HUES64 (cell line): Measurements from ENCODE around the gene ZBTB16.

Experiments
- H3K27ac ChIP-seq: 2 replicates; pipeline ENCODE4 v1.7.0; 2013; ENCODE audit warnings: low read depth, low read length, inconsistent platforms
- H3K27me3 ChIP-seq: 2 replicates; pipeline ENCODE4 v1.6.1; 2013; ENCODE audit warnings: mild to moderate bottlenecking, low read length; ENCODE audit not compliant: insufficient read depth
- H3K36me3 ChIP-seq: 2 replicates; pipeline ENCODE4 v1.6.1; 2013; ENCODE audit warnings: mild to moderate bottlenecking, low read length; ENCODE audit not compliant: insufficient read depth
- H3K4me1 ChIP-seq: 2 replicates; pipeline ENCODE4 v1.6.1; 2013; ENCODE audit warnings: mild to moderate bottlenecking, low read length, moderate library complexity; ENCODE audit not compliant: insufficient read depth
- H3K4me3 ChIP-seq: 2 replicates; pipeline ENCODE4 v1.5.1; 2013; ENCODE audit warnings: mild to moderate bottlenecking, low read length, moderate library complexity
- H3K9ac ChIP-seq: 2 replicates; pipeline ENCODE4 v1.6.1; 2013; ENCODE audit warnings: mild to moderate bottlenecking, low read depth, low read length
- H3K9me3 ChIP-seq: 2 replicates; pipeline ENCODE4 v1.6.1; 2013; ENCODE audit warnings: low read depth, low read length; ENCODE audit not compliant: insufficient read depth
- WGBS: fragments of 150-250, 120-280 bp; methylation state at CpG from one replicate; pipeline ENCODE4 v1.1.7; 2013; ENCODE audit warnings: missing lambda C conversion rate; 5-methylcytosine and 5-hydroxymethylcytosine counted together

ZBTB16 gene

GRCh38 chr11:114281388-114281956 is 222.0 kb downstream of the ZBTB16 start:
- no peak overlapping the region for H3K9ac ChIP-seq
- no peaks in the 10 kb centered on the region for H3K36me3 ChIP-seq
- no peak overlapping the region for H3K4me3 ChIP-seq
- no peaks in the 10 kb centered on the region for H3K9me3 ChIP-seq
- H3K4me1 ChIP-seq: peaks cover 11% of the 10 kb centered on the region; the same call in 1 of the 2 replicates
- H3K27ac ChIP-seq: no peak overlapping the region
- WGBS: 89% methylated on average over 1 of the region's 1 CpG
- no peaks in the 10 kb centered on the region for H3K27me3 ChIP-seq

GRCh38 chr11:114282488-114282887 is 223.0 kb downstream of the ZBTB16 start:
- no peaks in the 10 kb centered on the region for H3K36me3 ChIP-seq
- H3K4me1 ChIP-seq: peaks cover 11% of the 10 kb centered on the region; the same call in 1 of the 2 replicates
- no peak overlapping the region for H3K4me3 ChIP-seq
- no peak overlapping the region for H3K9ac ChIP-seq
- H3K27ac ChIP-seq: no peak overlapping the region
- 91% methylated on average over 2 of the region's 3 CpGs for WGBS
- no peaks in the 10 kb centered on the region for H3K9me3 ChIP-seq
- H3K27me3 ChIP-seq: no peaks in the 10 kb centered on the region

GRCh38 chr11:114283422-114283821 is 223.9 kb downstream of the ZBTB16 start:
- WGBS: 95% methylated on average over 3 of the region's 3 CpGs

GRCh38 chr11:114284021-114284420 is 224.5 kb downstream of the ZBTB16 start:
- Histone ChIP-seq H3K27me3 (no peaks in the 10 kb centered on the region), H3K9me3 (no peaks in the 10 kb centered on the region), H3K9ac (no peak overlapping the region), H3K27ac (no peak overlapping the region), H3K4me3 (no peak overlapping the region), H3K36me3 (no peaks in the 10 kb centered on the region), H3K4me1 (peaks cover 11% of the 10 kb centered on the region; the same call in 1 of the 2 replicates)
- 90% methylated on average over 2 of the region's 2 CpGs for WGBS

More at GRCh38 chr11:114283422-114283821, 223.9 kb downstream of the ZBTB16 start:
- Histone ChIP-seq H3K4me3 (no peak overlapping the region), H3K36me3 (no peaks in the 10 kb centered on the region), H3K27ac (no peak overlapping the region), H3K4me1 (peaks cover 11% of the 10 kb centered on the region; the same call in 1 of the 2 replicates), H3K9me3 (no peaks in the 10 kb centered on the region), H3K27me3 (no peaks in the 10 kb centered on the region), H3K9ac (no peak overlapping the region)

- Histone ChIP-seq H3K9ac (no peak overlapping the region), H3K4me1 (peaks cover 18% of the 10 kb centered on the region), H3K36me3 (no peaks in the 10 kb centered on the region), H3K4me3 (no peak overlapping the region), H3K9me3 (no peaks in the 10 kb centered on the region), H3K27me3 (no peaks in the 10 kb centered on the region), H3K27ac (no peak overlapping the region)
- 95% methylated on average over 7 of the region's 7 CpGs for WGBS
Observed at GRCh38 chr11:114284914-114285313, 225.4 kb downstream of the ZBTB16 start.

GRCh38 chr11:114285599-114285998 is 226.1 kb downstream of the ZBTB16 start:
- WGBS: 84% methylated on average over 3 of the region's 3 CpGs
- Histone ChIP-seq H3K27ac (no peak overlapping the region), H3K9me3 (no peaks in the 10 kb centered on the region)

GRCh38 chr11:114286229-114286628 is 226.7 kb downstream of the ZBTB16 start:
- no peak overlapping the region for H3K9ac ChIP-seq
- H3K27me3 ChIP-seq: no peaks in the 10 kb centered on the region
- H3K27ac ChIP-seq: no peak overlapping the region
- H3K36me3 ChIP-seq: no peaks in the 10 kb centered on the region
- WGBS: 100% methylated on average over 3 of the region's 3 CpGs
- H3K4me1 ChIP-seq: peaks cover 19% of the 10 kb centered on the region
- H3K9me3 ChIP-seq: no peaks in the 10 kb centered on the region
- H3K4me3 ChIP-seq: no peak overlapping the region

More at GRCh38 chr11:114285599-114285998, 226.1 kb downstream of the ZBTB16 start:
- H3K4me3 ChIP-seq: no peak overlapping the region
- no peak overlapping the region for H3K9ac ChIP-seq
- no peaks in the 10 kb centered on the region for H3K27me3 ChIP-seq
- peaks cover 22% of the 10 kb centered on the region for H3K4me1 ChIP-seq
- no peaks in the 10 kb centered on the region for H3K36me3 ChIP-seq

GRCh38 chr11:114287154-114287553 is 227.6 kb downstream of the ZBTB16 start:
- Histone ChIP-seq H3K9ac (no peak overlapping the region), H3K36me3 (no peaks in the 10 kb centered on the region), H3K9me3 (no peaks in the 10 kb centered on the region), H3K27ac (no peak overlapping the region), H3K27me3 (no peaks in the 10 kb centered on the region), H3K4me3 (no peak overlapping the region), H3K4me1 (peaks cover 19% of the 10 kb centered on the region)
- no CpG with 5 or more reads among the region's 2 CpGs for WGBS

- Histone ChIP-seq H3K4me1 (peaks cover 19% of the 10 kb centered on the region), H3K36me3 (no peaks in the 10 kb centered on the region), H3K9ac (no peak overlapping the region), H3K27me3 (no peaks in the 10 kb centered on the region), H3K27ac (no peak overlapping the region), H3K4me3 (no peak overlapping the region), H3K9me3 (no peaks in the 10 kb centered on the region)
- 87% methylated on average over 2 of the region's 2 CpGs for WGBS
Observed at GRCh38 chr11:114288136-114288535, 228.6 kb downstream of the ZBTB16 start.

- H3K36me3 ChIP-seq: no peaks in the 10 kb centered on the region
- H3K4me1 ChIP-seq: peaks cover 19% of the 10 kb centered on the region
- no peak overlapping the region for H3K9ac ChIP-seq
- no peak overlapping the region for H3K4me3 ChIP-seq
- no peak overlapping the region for H3K27ac ChIP-seq
- 87% methylated on average over 2 of the region's 5 CpGs for WGBS
- H3K9me3 ChIP-seq: no peaks in the 10 kb centered on the region
- H3K27me3 ChIP-seq: no peaks in the 10 kb centered on the region
Observed at GRCh38 chr11:114289779-114290178, 230.3 kb downstream of the ZBTB16 start.

GRCh38 chr11:114290503-114291235 is 231.2 kb downstream of the ZBTB16 start:
- Histone ChIP-seq H3K27ac (no peak overlapping the region), H3K9ac (no peak overlapping the region), H3K4me3 (no peak overlapping the region), H3K4me1 (peaks cover 16% of the 10 kb centered on the region), H3K9me3 (no peaks in the 10 kb centered on the region), H3K36me3 (no peaks in the 10 kb centered on the region), H3K27me3 (no peaks in the 10 kb centered on the region)
- WGBS: 100% methylated on average over 2 of the region's 2 CpGs
